ENCODE results near the gene PDK1. TPM values are rescaled to one million over a fixed set of nuclear protein-coding genes. Genes with fewer than 3 reads are reported as not detected.

Gene PDK1
- polyA plus RNA-seq, 2 of the 4 experiments (the other 2 are of a cell fraction) = 1.2 to 12.9 TPM

GRCh38 chr2:172629586-172629985 is 73.7 kb downstream of the PDK1 start:
- ATAC-seq (no peak), DNase-seq (ENCODE audit: low read depth in 1 of 2, low spot score in 1 of 2) (no peak), FAIRE-seq (no peak)
- TF ChIP-seq CHD2 (IDR thresholded peaks at IDR 0.05; ENCODE audit: low read length, partially characterized antibody) (no peak), GATA3 (IDR thresholded peaks at IDR 0.05; ENCODE audit: borderline replicate concordance) (no peak), HOXB5 (CRISPR knock-in tag; IDR thresholded peaks at IDR 0.05) (no peak), ZC3H11A (IDR thresholded peaks at IDR 0.05) (no peak), POLR2A (IDR thresholded peaks at IDR 0.05; ENCODE audit: low read length) (no peak), HOXA7 (CRISPR knock-in tag; IDR thresholded peaks at IDR 0.05) (no peak), ZSCAN20 (CRISPR knock-in tag; IDR thresholded peaks at IDR 0.05) (no peak), RFX5 (IDR thresholded peaks at IDR 0.05) (no peak), FOSB (CRISPR knock-in tag; IDR thresholded peaks at IDR 0.05) (no peak), PHF8 (IDR thresholded peaks at IDR 0.05; ENCODE audit: borderline replicate concordance, low read depth) (no peak), HEYL (CRISPR knock-in tag; IDR thresholded peaks at IDR 0.05) (no peak), HES2 (IDR thresholded peaks at IDR 0.05) (no peak), HOXB13 (CRISPR knock-in tag; IDR thresholded peaks at IDR 0.05; ENCODE audit: low read depth) (no peak), RARB (CRISPR knock-in tag; IDR thresholded peaks at IDR 0.05) (no peak)
- TF ChIP-seq, protein P1, sequence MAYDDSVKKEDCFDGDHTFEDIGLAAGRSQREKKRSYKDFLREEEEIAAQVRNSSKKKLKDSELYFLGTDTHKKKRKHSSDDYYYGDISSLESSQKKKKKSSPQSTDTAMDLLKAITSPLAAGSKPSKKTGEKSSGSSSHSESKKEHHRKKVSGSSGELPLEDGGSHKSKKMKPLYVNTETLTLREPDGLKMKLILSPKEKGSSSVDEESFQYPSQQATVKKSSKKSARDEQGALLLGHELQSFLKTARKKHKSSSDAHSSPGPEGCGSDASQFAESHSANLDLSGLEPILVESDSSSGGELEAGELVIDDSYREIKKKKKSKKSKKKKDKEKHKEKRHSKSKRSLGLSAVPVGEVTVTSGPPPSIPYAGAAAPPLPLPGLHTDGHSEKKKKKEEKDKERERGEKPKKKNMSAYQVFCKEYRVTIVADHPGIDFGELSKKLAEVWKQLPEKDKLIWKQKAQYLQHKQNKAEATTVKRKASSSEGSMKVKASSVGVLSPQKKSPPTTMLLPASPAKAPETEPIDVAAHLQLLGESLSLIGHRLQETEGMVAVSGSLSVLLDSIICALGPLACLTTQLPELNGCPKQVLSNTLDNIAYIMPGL (CRISPR knock-in tag; IDR thresholded peaks at IDR 0.05; ENCODE audit: borderline replicate concordance) = no peak
- TF ChIP-seq, protein P2, sequence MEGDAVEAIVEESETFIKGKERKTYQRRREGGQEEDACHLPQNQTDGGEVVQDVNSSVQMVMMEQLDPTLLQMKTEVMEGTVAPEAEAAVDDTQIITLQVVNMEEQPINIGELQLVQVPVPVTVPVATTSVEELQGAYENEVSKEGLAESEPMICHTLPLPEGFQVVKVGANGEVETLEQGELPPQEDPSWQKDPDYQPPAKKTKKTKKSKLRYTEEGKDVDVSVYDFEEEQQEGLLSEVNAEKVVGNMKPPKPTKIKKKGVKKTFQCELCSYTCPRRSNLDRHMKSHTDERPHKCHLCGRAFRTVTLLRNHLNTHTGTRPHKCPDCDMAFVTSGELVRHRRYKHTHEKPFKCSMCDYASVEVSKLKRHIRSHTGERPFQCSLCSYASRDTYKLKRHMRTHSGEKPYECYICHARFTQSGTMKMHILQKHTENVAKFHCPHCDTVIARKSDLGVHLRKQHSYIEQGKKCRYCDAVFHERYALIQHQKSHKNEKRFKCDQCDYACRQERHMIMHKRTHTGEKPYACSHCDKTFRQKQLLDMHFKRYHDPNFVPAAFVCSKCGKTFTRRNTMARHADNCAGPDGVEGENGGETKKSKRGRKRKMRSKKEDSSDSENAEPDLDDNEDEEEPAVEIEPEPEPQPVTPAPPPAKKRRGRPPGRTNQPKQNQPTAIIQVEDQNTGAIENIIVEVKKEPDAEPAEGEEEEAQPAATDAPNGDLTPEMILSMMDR (IDR thresholded peaks at IDR 0.05) = no peak
- 68% methylated on average over 7 of the region's 7 CpGs for WGBS (ENCODE audit: missing lambda C conversion rate)
- Histone ChIP-seq H3K4me2 (no peak overlapping the region), H3K9me3 (no peaks in the 10 kb centered on the region), H3K4me3 (no peak overlapping the region), H3K4me1 (no peaks in the 10 kb centered on the region), H3K27ac (no peak overlapping the region)
- CTCF ChIA-PET = interaction anchor here (0.9 kb wide), 1 partner anchor 71 kb away, joined by 3 read pairs; no protein-coding TSS in a partner anchor
- POLR2A ChIA-PET = no interaction called here

GRCh38 chr2:172630181-172630580 is 74.3 kb downstream of the PDK1 start:
- ChIA-PET POLR2A (no interaction called here), CTCF (interaction anchor here (0.7 to 0.9 kb wide), 2 partner anchors 71 to 81 kb away, joined by 3 read pairs; no protein-coding TSS in a partner anchor)
- Histone ChIP-seq H3K4me1 (no peaks in the 10 kb centered on the region), H3K4me3 (no peak overlapping the region), H3K4me2 (no peak overlapping the region), H3K27ac (no peak overlapping the region), H3K9me3 (no peaks in the 10 kb centered on the region)
- FAIRE-seq (no peak), ATAC-seq (no peak), DNase-seq (ENCODE audit: low read depth in 1 of 2, low spot score in 1 of 2) (no peak)
- TF ChIP-seq MYC (IDR thresholded peaks at IDR 0.05; ENCODE audit: borderline replicate concordance, low read length) = no peak
- TF ChIP-seq CHD2 (IDR thresholded peaks at IDR 0.05; ENCODE audit: low read length, partially characterized antibody) = no peak
- no peak for TF ChIP-seq ZNF302 (CRISPR knock-in tag; IDR thresholded peaks at IDR 0.05)
- no peak for TF ChIP-seq ESRRA (IDR thresholded peaks at IDR 0.05; ENCODE audit: borderline replicate concordance, low read length)

GRCh38 chr2:172634477-172634876 is 78.6 kb downstream of the PDK1 start:
- no peaks in the 10 kb centered on the region for H3K4me1 ChIP-seq
- H3K9me3 ChIP-seq = no peaks in the 10 kb centered on the region
- no peak overlapping the region for H3K4me3 ChIP-seq
- 90% methylated on average over 3 of the region's 3 CpGs for WGBS (ENCODE audit: missing lambda C conversion rate)
- ATAC-seq (no peak), FAIRE-seq (no peak), DNase-seq (ENCODE audit: low read depth in 1 of 2, low spot score in 1 of 2) (no peak)
- no peak overlapping the region for H3K27ac ChIP-seq
- no peak overlapping the region for H3K4me2 ChIP-seq
- CTCF ChIA-PET = no interaction called here
- POLR2A ChIA-PET = no interaction called here
- no peak for TF ChIP-seq HOXA7 (CRISPR knock-in tag; IDR thresholded peaks at IDR 0.05)

All from A549 (cell line).